GM19043 (cell line): ENCODE measurements around the gene STRBP.

Experiments
- ATAC-seq: cut with Tn5 transposase; IDR thresholded peaks from one replicate; pipeline ENCODE4 v1.9.1; 2021; ENCODE audit warnings: low read depth; ENCODE audit not compliant: unreplicated experiment

STRBP gene

DNA sequence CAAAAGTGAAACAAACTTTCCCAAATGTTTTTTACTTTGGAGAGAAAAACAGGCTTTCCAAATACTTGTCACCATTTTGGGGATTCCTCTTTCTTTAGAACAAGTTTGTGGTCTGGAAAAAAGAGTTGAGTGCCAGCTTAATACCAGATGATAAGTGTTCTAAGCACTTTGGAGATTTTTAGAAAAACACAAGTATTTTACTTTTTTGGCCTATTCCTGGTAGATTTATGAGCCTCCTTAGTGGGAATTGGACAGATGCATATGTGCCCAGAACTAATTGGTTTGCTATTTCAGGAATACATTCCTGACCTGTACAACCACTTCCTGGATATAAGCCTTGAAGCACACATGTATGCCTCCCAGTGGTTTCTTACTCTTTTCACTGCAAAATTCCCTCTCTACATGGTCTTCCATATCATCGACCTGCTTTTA lies 194.4 kb downstream of the STRBP start:
- ATAC-seq: no peak

DNA sequence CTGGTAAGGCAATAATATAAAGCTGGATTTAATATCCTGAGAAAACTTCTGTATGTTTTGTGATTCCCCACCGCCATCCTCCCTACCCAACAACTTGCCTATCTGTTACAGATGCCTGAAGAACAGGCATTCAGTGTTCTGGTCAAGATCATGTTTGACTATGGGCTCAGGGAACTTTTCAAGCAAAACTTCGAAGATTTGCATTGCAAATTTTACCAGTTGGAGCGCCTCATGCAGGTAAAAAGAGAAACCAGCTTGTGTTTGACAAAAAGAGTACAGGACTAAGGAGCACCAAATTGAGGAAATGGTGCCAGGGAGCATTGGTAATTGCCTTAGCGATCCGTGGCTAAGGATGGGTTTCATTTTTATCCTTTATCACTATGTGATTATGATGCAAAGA lies 194.9 kb downstream of the STRBP start:
- no peak for ATAC-seq

DNA sequence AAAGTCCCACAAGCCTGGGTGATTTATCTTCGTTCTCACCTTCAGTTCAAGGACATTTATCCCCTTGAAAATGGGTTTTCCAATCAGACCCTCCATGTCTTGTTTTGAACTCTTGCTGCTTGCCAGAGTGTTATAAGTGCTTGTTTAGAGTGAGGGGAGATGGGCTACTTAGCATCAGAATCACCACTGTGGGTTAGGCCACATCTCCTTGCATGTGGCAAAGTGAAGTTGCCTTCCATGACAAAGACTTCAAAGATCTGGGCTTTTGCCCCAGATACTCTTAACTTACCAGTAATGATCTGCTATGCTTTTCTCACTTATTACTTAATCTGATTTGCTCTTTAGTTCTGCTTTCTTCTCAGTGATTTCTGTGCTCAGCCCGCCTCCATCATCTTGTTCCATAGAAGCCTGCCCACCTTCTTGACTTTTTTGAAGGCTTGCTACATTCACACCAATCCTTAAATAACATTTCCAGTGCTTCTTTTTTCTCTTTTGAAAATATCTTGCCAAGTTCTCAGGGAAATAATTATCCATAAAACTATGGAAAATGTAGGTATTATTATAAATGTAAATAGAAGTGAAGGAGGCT lies 195.9 kb downstream of the STRBP start:
- ATAC-seq: no peak
